K562 (cell line): Measurements from ENCODE around the gene FAM78A. TPM values are rescaled to one million over a fixed set of nuclear protein-coding genes. Genes with fewer than 3 reads are reported as not detected.

Experiments
- ATAC-seq: fragments of 200-7000 bp; cut with Tn5 transposase; 3 replicates; pipeline ENCODE4 v1.9.1; 2020; ENCODE audit warnings: moderate library complexity
- BruUV-seq: library from RNA; stranded (reverse); fragments of 400-500 nt; replicated peaks from 2 replicates; lab custom pipeline; 2021; lab: Mats Ljungman, UMichigan
- CTCF ChIA-PET: fragments of 300-600 bp; formaldehyde crosslinking; extraction: SDS; loops from one replicate; lab custom pipeline; 2021; ENCODE audit warnings: low intra/inter-chr PET ratio; lab: Yijun Ruan, JAX
- POLR2A ChIA-PET: fragments of 300-600, 350-650 bp; sonication (Branson Sonifier 250); formaldehyde crosslinking; extraction: SDS; loops from one replicate; lab custom pipeline; 2021; ENCODE audit warnings: antibody characterized with exemption, inconsistent platforms; lab: Yijun Ruan, JAX
- DNase-seq, 4 experiments: peaks; one replicate each; pipeline versions ENCODE4 v3.0.0 to v3.0.0-alpha.2; 2011 to 2018; ENCODE audit warnings: low spot score in 3 of 4, mixed read lengths in 3 of 4; ENCODE audit errors: extremely low read depth in 1 of 4
- FAIRE-seq: peaks from 2 replicates; lab custom pipeline; 2011; peaks lifted over from hg19 to GRCh38; lab: Jason Lieb, UNC
- H2AFZ ChIP-seq: 2 replicates; pipeline ENCODE4 v1.6.0; 2011; ENCODE audit warnings: low read depth, low read length, control low read depth, inconsistent platforms
- H3K27ac ChIP-seq: fragments of 200-600 bp; 3 replicates; pipeline ENCODE4 v1.8.0; 2011; ENCODE audit warnings: low read depth, mild to moderate bottlenecking, control low read depth, inconsistent platforms, low read length, moderate library complexity, mixed read lengths; ENCODE audit errors: extremely low read depth
- H3K27me3 ChIP-seq, 2 experiments: fragments of 300-600 bp in 1 of 2; 2 replicates in 1 of 2; 3 replicates in 1 of 2; pipeline versions ENCODE4 v1.6.0 to v1.8.0; 2011; ENCODE audit warnings: inconsistent platforms in 2 of 2, low read length in 2 of 2, mild to moderate bottlenecking in 1 of 2, mixed read lengths in 1 of 2, moderate library complexity in 1 of 2; ENCODE audit not compliant: control insufficient read depth in 2 of 2, insufficient read depth in 2 of 2
- H3K36me3 ChIP-seq: fragments of 300-600 bp; 3 replicates; pipeline ENCODE4 v1.8.0; 2011; ENCODE audit warnings: mild to moderate bottlenecking, low read length, inconsistent platforms; ENCODE audit not compliant: control insufficient read depth, insufficient read depth
- H3K4me1 ChIP-seq, 2 experiments: fragments of 200-600 bp in 1 of 2; replicated peaks in 1 of 2; 2 replicates in 1 of 2; 3 replicates in 1 of 2; pipeline versions ENCODE4 v1.5.1 to v1.8.0; 2011; ENCODE audit warnings: inconsistent platforms in 2 of 2, low read length in 2 of 2, mild to moderate bottlenecking in 1 of 2, mixed read lengths in 1 of 2, moderate library complexity in 1 of 2; ENCODE audit not compliant: control insufficient read depth in 2 of 2, insufficient read depth in 2 of 2
- H3K4me2 ChIP-seq: 2 replicates; pipeline ENCODE4 v1.6.1; 2011; ENCODE audit warnings: low read length, control low read depth, inconsistent platforms, mixed read lengths; ENCODE audit not compliant: insufficient read depth
- H3K4me3 ChIP-seq: fragments of 200-600 bp; sonication (generic), shearing (Covaris generic); 2 replicates; pipeline ENCODE4 v1.5.1; 2016; ENCODE audit warnings: control low read depth, inconsistent platforms
- H3K79me2 ChIP-seq: fragments of 200-600 bp; 3 replicates; pipeline ENCODE4 v1.8.0; 2011; ENCODE audit warnings: low read length, inconsistent platforms; ENCODE audit not compliant: control insufficient read depth, insufficient read depth
- H3K9ac ChIP-seq, 2 experiments: 2 replicates each; pipeline versions ENCODE4 v1.6.0 to v1.6.1; 2011; ENCODE audit warnings: low read depth in 2 of 2, low read length in 2 of 2, control low read depth in 1 of 2, inconsistent platforms in 1 of 2, mild to moderate bottlenecking in 1 of 2, mixed read lengths in 1 of 2; ENCODE audit not compliant: insufficient read depth in 1 of 2
- H3K9me1 ChIP-seq: one replicate; pipeline ENCODE4 v1.6.0; 2011; ENCODE audit warnings: inconsistent platforms, mild to moderate bottlenecking, low read length, moderate library complexity; ENCODE audit not compliant: control insufficient read depth, insufficient read depth
- H3K9me3 ChIP-seq: replicated peaks from 2 replicates; pipeline ENCODE4 v1.5.1; 2011; ENCODE audit warnings: low read depth, low read length, inconsistent platforms; ENCODE audit not compliant: control insufficient read depth, insufficient read depth
- H4K20me1 ChIP-seq: replicated peaks from 2 replicates; pipeline ENCODE4 v1.6.1; 2011; ENCODE audit warnings: low read length, inconsistent platforms, mixed read lengths; ENCODE audit not compliant: control insufficient read depth, insufficient read depth
- HLTF ChIP-seq: fragments of 450-650 bp; IDR thresholded peaks from 2 replicates; pipeline ENCODE4 v1.6.1; 2016
- WGBS: fragments of 100-300 bp; shearing (Covaris generic); methylation state at CpG from one replicate; pipeline ENCODE4 v1.1.6; 2016; ENCODE audit warnings: low coverage, mixed read lengths; ENCODE audit not compliant: insufficient coverage; ENCODE audit errors: missing lambda C conversion rate; 5-methylcytosine and 5-hydroxymethylcytosine counted together
- in situ Hi-C: fragments of 300-500 bp; cut with MboI; formaldehyde crosslinking; loops from 4 replicates; pipeline ENCODE4 v1.15.0; 2018; ENCODE audit warnings: inconsistent platforms, mixed read lengths
- intact Hi-C: fragments of 100-400 bp; cut with micrococcal nuclease; formaldehyde crosslinking; loops from 2 replicates; pipeline ENCODE4 v1.14.2; 2022
- polyA plus RNA-seq, 8 experiments: library from polyadenylated mRNA; depleted of rRNA in 4 of 8; stranded (reverse) in 5 of 8; unstranded in 3 of 8; fragments of >200 nt; fragmentation: Nextera tagmentation in 2 of 8; fragmentation: Illumina TruSeq in 1 of 8; extraction: Ambion mirVana in 2 of 8; extraction: Trizol in 1 of 8; gene quantifications; 2 replicates each; pipeline versions ENCODE4 v1.2.1 to v1.2.3, GENCODE V29; 2011 to 2014; ENCODE audit warnings: inconsistent platforms in 1 of 8, missing spikeins in 1 of 8
- total RNA-seq, 7 experiments: library from RNA; depleted of rRNA in 6 of 7; stranded (reverse); fragments of >200 nt in 6 of 7; fragmentation: Illumina TruSeq in 2 of 7; extraction: Trizol in 2 of 7; gene quantifications; 2 replicates each; pipeline versions ENCODE4 v1.2.1 to v1.2.3, GENCODE V29; 2011 to 2021; ENCODE audit warnings: low replicate concordance in 1 of 7
- TF ChIP-seq, protein P1 (sequence below), 2 experiments: fragments of 450-650 bp; formaldehyde crosslinking in 1 of 2; IDR thresholded peaks; 2 replicates each; pipeline versions ENCODE4 v1.4.0 to v1.6.1; 2014 to 2020; ENCODE audit warnings: mild to moderate bottlenecking in 2 of 2, borderline replicate concordance in 1 of 2, low read depth in 1 of 2
- TF ChIP-seq, protein P2 (sequence below), 2 experiments: fragments of 200-800 bp in 1 of 2; sonication (Bioruptor generic) in 1 of 2; sonication (generic) in 1 of 2; formaldehyde crosslinking in 1 of 2; IDR thresholded peaks in 1 of 2; conservative IDR thresholded peaks in 1 of 2; 2 replicates each; pipeline versions ENCODE4 v1.5.0 to v1.6.1; 2016 to 2020; ENCODE audit warnings: missing compliant biosample characterization in 1 of 2, missing genetic modification characterization in 1 of 2, missing genetic modification reagents in 1 of 2
- TF ChIP-seq, protein P3 (sequence below): sonication (generic); formaldehyde crosslinking; IDR thresholded peaks from 2 replicates; pipeline ENCODE4 v1.8.1; 2023; ENCODE audit warnings: mild to moderate bottlenecking, missing genetic modification reagents

FAM78A gene
- total and polyA plus RNA-seq, 9 of the 15 experiments (the other 6 are each of a cell fraction or from before 2014, with no cell fraction given): 0.56 to 103 (median 55.2) TPM

DNA sequence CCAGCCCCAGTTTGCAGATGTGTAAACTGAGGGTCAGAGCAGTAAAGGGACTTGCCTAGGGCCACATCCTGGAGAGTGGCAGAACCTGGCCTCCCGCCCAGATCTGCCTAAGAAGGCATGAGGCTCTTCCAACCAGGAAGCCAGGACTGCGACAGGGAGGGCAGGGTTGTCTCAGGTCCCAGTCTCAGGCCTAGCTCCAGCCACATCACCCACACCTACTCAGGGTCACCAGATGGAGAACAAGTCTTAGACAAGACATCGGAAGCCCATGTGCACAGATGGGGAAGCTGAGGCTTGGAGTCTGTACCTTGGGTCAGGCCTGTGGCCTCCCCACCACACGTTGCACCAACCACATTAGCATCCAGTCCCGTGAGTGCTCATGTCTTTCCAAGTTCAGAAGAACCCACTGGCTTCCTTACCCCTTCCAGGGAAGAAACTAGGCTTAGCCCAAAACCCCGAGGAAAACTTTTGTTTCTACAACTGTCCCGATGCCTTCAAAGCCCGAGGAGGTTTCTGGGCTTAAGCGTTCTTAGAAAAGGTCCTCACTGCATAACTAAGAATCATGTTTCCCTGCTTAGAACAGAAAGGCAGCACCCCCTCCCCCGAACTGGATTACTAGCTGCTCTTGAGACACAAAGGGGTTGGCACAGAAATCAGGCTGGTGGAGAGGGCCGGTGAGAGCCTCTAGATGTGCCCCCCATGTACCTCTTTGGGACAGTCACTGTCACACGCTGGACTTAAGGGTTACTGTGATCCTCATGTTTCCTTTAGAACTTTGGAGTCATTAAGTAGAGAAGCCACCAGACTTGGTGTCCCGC lies 2.2 kb downstream of the FAM78A start:
- peak overlapping the region; percentile 83 to 93 for H3K9ac ChIP-seq
- H3K9me3 ChIP-seq: no peaks in the 10 kb centered on the region
- peak overlapping the region; percentile 90 for H2AFZ ChIP-seq

More for the DNA sequence above, 2.2 kb downstream of the FAM78A start:
- peak overlapping the region; percentile 65 for H3K4me3 ChIP-seq
- peak; percentile 54 for FAIRE-seq
- 0 out of 2 replicates have a peak, but pooled peaks cover 3% of the 10 kb centered on the region for H4K20me1 ChIP-seq
- BruUV-seq: no TSS peak
- peak; percentile 79 to 89 (median 82) for DNase-seq
- TF ChIP-seq HLTF: no peak
- TF ChIP-seq, protein P1, sequence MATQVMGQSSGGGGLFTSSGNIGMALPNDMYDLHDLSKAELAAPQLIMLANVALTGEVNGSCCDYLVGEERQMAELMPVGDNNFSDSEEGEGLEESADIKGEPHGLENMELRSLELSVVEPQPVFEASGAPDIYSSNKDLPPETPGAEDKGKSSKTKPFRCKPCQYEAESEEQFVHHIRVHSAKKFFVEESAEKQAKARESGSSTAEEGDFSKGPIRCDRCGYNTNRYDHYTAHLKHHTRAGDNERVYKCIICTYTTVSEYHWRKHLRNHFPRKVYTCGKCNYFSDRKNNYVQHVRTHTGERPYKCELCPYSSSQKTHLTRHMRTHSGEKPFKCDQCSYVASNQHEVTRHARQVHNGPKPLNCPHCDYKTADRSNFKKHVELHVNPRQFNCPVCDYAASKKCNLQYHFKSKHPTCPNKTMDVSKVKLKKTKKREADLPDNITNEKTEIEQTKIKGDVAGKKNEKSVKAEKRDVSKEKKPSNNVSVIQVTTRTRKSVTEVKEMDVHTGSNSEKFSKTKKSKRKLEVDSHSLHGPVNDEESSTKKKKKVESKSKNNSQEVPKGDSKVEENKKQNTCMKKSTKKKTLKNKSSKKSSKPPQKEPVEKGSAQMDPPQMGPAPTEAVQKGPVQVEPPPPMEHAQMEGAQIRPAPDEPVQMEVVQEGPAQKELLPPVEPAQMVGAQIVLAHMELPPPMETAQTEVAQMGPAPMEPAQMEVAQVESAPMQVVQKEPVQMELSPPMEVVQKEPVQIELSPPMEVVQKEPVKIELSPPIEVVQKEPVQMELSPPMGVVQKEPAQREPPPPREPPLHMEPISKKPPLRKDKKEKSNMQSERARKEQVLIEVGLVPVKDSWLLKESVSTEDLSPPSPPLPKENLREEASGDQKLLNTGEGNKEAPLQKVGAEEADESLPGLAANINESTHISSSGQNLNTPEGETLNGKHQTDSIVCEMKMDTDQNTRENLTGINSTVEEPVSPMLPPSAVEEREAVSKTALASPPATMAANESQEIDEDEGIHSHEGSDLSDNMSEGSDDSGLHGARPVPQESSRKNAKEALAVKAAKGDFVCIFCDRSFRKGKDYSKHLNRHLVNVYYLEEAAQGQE (IDR thresholded peaks at IDR 0.05; ENCODE audit: borderline replicate concordance): no peak
- TF ChIP-seq, protein P1 (CRISPR knock-in tag; IDR thresholded peaks at IDR 0.05; ENCODE audit: low read depth): no peak
- TF ChIP-seq, protein P2, sequence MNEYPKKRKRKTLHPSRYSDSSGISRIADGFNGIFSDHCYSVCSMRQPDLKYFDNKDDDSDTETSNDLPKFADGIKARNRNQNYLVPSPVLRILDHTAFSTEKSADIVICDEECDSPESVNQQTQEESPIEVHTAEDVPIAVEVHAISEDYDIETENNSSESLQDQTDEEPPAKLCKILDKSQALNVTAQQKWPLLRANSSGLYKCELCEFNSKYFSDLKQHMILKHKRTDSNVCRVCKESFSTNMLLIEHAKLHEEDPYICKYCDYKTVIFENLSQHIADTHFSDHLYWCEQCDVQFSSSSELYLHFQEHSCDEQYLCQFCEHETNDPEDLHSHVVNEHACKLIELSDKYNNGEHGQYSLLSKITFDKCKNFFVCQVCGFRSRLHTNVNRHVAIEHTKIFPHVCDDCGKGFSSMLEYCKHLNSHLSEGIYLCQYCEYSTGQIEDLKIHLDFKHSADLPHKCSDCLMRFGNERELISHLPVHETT (CRISPR knock-in tag; conservative IDR thresholded peaks at IDR 0.05 in 1 of 2, IDR thresholded peaks at IDR 0.05 in 1 of 2): no peak
- TF ChIP-seq, protein P3, sequence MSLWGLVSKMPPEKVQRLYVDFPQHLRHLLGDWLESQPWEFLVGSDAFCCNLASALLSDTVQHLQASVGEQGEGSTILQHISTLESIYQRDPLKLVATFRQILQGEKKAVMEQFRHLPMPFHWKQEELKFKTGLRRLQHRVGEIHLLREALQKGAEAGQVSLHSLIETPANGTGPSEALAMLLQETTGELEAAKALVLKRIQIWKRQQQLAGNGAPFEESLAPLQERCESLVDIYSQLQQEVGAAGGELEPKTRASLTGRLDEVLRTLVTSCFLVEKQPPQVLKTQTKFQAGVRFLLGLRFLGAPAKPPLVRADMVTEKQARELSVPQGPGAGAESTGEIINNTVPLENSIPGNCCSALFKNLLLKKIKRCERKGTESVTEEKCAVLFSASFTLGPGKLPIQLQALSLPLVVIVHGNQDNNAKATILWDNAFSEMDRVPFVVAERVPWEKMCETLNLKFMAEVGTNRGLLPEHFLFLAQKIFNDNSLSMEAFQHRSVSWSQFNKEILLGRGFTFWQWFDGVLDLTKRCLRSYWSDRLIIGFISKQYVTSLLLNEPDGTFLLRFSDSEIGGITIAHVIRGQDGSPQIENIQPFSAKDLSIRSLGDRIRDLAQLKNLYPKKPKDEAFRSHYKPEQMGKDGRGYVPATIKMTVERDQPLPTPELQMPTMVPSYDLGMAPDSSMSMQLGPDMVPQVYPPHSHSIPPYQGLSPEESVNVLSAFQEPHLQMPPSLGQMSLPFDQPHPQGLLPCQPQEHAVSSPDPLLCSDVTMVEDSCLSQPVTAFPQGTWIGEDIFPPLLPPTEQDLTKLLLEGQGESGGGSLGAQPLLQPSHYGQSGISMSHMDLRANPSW (CRISPR knock-in tag): peak; percentile 91
- TF ChIP-seq, all 486 proteins: peak for 1
- no peaks in the 10 kb centered on the region for H3K27me3 ChIP-seq
- peaks cover 8% of the 10 kb centered on the region for H3K9me1 ChIP-seq
- peak; percentile 2 for ATAC-seq
- CTCF ChIA-PET: interaction anchor here (1.4 kb wide), 1 partner anchor 95 kb away, joined by 9 read pairs; no protein-coding TSS in a partner anchor
- H3K4me1 ChIP-seq: peaks cover 55 to 91% of the 10 kb centered on the region in 2 experiments
- 13% methylated on average over 13 of the region's 13 CpGs for WGBS
- peak overlapping the region; percentile 95 for H3K4me2 ChIP-seq
- intact Hi-C loops: loop anchor here (1.0 to 2.0 kb wide), 3 partner anchors 96 to 217 kb away; partner anchors contain the start of gene NUP214
- in situ Hi-C loops: no loop called here
- H3K79me2 ChIP-seq: peaks cover 81% of the 10 kb centered on the region
- peak overlapping the region; percentile 75 for H3K27ac ChIP-seq
- H3K36me3 ChIP-seq: peaks cover 34% of the 10 kb centered on the region
- POLR2A ChIA-PET: interaction anchor here (0.6 to 14.6 kb wide), 22 partner anchors 8 to 236 kb away, joined by 3 to 338 read pairs (median 4); partner anchors contain the start of gene NUP214
